GM12864 (cell line): ENCODE data around the gene NCOA6.

Experiments used
- DNase-seq: peaks from one replicate; pipeline ENCODE4 v3.0.0-alpha.2; 2011; ENCODE audit warnings: low read depth
- H3K4me3 ChIP-seq: 2 replicates; pipeline ENCODE4 v1.5.1; 2011; ENCODE audit warnings: mild to moderate bottlenecking, low read depth, low read length, control low read depth
- TF ChIP-seq, protein P1 (sequence below): IDR thresholded peaks from 2 replicates; pipeline ENCODE4 v1.5.1; 2011; ENCODE audit warnings: low read depth, mild to moderate bottlenecking, moderate library complexity, low read length, control low read depth, inconsistent platforms; ENCODE audit errors: missing control alignments

The NCOA6 gene

DNA sequence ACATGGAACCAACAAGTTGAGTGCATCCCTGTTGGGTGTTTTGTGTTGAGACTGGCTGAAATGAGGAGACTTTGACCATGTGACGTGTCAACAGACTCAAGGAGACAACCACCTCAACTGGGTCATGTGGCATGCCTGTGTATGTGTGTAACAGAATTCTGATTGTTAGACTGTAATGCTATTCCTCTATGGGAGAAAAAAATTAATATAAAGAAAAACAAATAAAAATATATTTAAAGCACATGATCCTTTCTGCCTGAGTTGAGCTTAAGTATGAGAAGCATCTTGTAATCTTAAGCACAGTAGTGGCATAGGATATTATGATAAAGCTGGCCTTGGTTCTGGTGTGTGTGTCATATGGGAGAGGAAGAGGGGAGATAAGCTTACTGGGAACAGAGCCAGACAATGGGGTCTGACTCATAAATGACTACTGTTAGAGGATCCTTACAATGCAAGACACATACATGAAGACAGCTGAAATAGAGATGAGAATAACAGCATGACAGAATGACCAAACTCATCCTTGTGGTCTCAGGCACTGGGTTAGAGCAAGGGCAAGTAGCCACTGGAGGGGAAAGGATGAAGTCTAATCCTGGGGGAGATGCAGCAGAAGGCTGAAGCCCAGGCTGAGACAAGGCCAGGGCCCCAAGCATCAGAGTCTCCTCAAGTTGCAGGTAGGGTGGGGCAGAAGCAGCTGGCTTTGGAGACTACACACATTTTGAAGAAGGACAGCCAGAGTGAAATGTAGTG lies 112.1 kb downstream of the NCOA6 start:
- H3K4me3 ChIP-seq = no peak overlapping the region
- no peak for DNase-seq
- TF ChIP-seq, protein P1, sequence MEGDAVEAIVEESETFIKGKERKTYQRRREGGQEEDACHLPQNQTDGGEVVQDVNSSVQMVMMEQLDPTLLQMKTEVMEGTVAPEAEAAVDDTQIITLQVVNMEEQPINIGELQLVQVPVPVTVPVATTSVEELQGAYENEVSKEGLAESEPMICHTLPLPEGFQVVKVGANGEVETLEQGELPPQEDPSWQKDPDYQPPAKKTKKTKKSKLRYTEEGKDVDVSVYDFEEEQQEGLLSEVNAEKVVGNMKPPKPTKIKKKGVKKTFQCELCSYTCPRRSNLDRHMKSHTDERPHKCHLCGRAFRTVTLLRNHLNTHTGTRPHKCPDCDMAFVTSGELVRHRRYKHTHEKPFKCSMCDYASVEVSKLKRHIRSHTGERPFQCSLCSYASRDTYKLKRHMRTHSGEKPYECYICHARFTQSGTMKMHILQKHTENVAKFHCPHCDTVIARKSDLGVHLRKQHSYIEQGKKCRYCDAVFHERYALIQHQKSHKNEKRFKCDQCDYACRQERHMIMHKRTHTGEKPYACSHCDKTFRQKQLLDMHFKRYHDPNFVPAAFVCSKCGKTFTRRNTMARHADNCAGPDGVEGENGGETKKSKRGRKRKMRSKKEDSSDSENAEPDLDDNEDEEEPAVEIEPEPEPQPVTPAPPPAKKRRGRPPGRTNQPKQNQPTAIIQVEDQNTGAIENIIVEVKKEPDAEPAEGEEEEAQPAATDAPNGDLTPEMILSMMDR = no peak

DNA sequence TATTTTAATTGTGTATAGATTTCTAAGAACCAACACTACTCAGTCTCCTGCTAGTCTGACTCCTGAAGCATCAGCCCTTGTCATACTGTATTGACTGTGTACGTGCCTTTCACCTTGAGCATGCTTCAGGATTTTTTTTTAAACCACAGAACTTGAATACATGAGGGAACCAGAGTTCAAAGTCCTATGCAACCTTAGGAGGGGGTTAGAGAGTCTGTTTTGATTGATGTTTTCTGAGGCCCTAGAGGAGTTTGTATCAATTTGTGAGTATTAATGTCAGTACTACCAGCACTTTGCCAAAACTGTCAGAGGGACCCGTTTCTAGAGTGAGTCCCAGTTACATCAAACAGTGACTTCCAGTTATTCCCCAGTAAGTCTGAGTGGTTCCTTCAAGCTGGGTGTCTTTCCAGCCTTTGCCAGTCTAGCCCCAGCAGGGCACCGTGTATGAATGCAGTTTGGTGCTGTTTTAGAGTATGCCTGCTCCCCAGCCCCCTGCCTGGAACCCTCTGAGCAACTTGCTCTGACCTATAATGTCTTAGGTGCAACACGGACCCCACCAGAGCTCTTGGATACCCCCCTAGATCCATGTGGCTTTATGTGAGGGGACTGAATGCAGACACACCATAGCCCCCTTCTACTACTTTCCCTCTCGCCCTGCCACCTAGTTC lies 112.8 kb downstream of the NCOA6 start:
- H3K4me3 ChIP-seq = no peak overlapping the region
- TF ChIP-seq, protein P1 = no peak
- DNase-seq = no peak

DNA sequence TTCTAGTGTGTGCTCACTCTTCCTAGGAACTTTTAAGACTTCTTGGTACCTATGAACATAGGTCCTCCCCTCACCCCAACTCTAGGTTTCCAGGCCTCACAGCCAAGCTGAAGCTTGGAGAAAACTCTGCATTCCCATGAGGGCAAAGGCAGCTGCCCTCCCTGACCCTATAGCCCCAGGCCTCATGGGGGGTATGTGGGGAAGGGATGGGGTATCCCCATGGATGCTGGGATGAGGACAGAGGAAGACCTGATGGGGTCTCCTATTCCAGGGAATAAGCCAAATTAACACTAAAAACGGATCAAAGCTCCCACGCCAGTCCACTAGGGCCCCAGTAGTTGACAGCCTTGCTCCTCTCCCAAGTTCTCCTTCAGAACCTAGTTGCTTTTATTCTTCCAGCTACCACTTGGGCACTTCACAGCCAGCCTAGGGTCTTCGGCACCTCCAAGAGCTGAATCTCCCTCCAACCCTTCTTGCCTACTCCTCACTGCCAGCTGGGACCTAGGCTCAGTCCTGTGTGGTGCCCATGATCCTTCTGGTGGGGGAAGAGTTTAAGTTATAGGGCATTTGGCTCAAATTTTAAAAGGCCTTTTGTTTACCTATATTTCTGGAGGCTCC lies 113.5 kb downstream of the NCOA6 start:
- no peak overlapping the region for H3K4me3 ChIP-seq
- TF ChIP-seq, protein P1 = no peak
- DNase-seq = no peak

DNA sequence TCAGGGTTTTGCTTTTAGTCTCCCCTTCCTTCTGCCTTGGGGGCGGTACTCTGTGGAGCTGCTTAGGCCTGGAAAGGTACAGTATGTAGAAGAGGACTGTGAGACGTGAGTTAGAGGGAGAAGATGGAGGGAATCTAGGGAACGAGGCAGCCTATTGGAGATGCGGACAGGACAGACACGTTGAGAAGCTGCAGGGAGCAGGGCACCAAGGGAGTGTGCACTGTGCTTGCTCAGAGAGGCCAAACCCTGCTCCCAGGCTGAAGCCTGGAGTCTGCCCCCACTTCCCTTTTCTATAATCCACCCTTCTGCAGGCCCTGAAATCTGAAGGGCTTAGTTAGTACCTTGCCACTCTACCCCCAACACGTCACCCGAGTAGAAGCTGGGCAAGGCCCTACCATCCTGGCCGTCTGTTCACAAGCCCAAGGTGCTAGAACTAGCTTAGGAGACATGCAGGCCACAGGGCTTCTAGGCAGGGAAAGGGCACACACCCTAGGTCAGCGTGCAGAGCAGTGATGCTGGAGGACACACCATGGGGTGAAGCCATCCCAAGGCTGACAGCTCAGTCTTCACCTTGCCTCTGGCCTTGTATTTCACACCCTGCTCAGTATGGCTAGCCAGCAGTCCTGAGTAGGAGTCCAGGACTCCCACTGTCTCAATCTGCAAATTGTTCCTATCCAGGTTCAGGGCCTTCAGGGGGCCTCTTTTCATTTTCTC lies 114.4 kb downstream of the NCOA6 start:
- no peak for DNase-seq
- TF ChIP-seq, protein P1 = no peak
- H3K4me3 ChIP-seq = no peak overlapping the region

DNA sequence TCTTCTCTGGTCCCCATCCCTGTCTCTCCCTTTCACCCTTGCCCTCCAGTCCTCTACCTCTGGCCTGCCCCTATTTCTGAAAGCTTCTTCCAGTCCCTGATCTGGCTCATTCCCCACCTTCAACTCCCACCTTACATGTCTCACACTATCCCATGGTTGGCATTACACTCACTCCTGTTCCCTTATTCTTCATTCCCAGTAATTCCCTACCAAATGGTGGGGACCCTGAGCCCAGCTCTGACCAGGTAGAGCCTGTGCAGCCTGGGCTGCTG lies 114.9 kb downstream of the NCOA6 start:
- TF ChIP-seq, protein P1 = no peak
- peak overlapping the region; percentile 76; the same call in 1 of the 2 replicates for H3K4me3 ChIP-seq
- DNase-seq = no peak

DNA sequence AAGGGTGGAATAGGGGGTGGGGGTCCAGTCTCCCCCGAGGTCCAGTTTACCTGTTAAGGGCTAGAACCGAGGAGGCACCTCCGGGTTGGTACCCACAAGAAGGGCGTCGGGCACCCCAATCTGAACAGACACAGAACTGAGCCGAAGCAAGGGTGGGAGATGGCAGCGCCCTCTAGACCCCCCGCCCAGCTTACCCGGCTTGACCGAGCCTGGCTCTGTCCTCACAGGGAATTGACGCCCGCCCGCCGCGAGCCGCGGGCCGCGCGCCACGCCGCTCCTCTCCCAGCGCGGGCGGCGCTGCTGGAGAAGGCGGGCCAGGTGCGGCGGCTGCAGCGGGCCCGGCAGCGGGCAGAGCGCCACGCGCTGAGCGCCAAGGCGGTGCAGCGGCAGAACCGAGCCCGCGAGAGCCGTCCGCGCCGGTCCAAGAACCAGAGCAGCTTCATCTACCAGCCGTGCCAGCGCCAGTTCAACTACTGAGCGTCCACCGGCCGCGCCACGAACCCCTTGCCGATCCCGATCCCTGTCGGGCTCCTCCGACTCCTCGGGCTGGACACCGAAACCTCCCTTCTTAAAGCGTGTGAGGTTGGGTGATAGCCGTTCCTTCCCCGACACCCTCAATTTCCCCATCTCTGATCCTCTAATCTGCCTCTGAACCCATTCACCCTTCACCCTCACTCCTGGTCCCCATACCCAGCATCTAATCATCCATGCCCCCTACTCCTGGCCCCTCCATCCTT lies 115.5 kb downstream of the NCOA6 start:
- no peak for DNase-seq

More for the DNA sequence above, 115.5 kb downstream of the NCOA6 start:
- H3K4me3 ChIP-seq = peak overlapping the region; percentile 76
- TF ChIP-seq, protein P1 = peak; percentile 23
